WTC11 (cell line): ENCODE data around the gene SPTBN4. TPM values are rescaled to one million over a fixed set of nuclear protein-coding genes. Genes with fewer than 3 reads are reported as not detected.

Source experiments
- ATAC-seq: fragments of 200-7000 bp; cut with Tn5 transposase; 2 replicates; pipeline ENCODE4 v1.10.0; 2021; ENCODE audit warnings: mild to moderate bottlenecking, moderate library complexity
- CTCF ChIA-PET: fragments of 300-600 bp; sonication (Branson Sonifier 250); formaldehyde crosslinking; loops from one replicate; lab custom pipeline; 2021; ENCODE audit warnings: antibody characterized with exemption; lab: Charles Lee
- POLR2A ChIA-PET: fragments of 350-600 bp; sonication (Branson Sonifier 250); formaldehyde crosslinking; loops from one replicate; lab custom pipeline; 2021; ENCODE audit warnings: antibody characterized with exemption; lab: Charles Lee
- DNase-seq: peaks from one replicate; pipeline ENCODE4 v3.0.0; 2021; ENCODE audit warnings: low spot score
- H3K27ac Mint-ChIP-seq: 2 replicates; pipeline ENCODE4 v1.8.0; 2021; ENCODE audit warnings: mixed read lengths
- H3K27me3 Mint-ChIP-seq: 2 replicates; pipeline ENCODE4 v1.8.0; 2021; ENCODE audit warnings: low read depth, mild to moderate bottlenecking, moderate library complexity, mixed read lengths
- H3K36me3 Mint-ChIP-seq: 2 replicates; pipeline ENCODE4 v1.8.0; 2021; ENCODE audit warnings: mixed read lengths
- H3K4me1 Mint-ChIP-seq: 2 replicates; pipeline ENCODE4 v1.8.0; 2022; ENCODE audit warnings: mixed read lengths
- H3K4me3 Mint-ChIP-seq: 2 replicates; pipeline ENCODE4 v1.8.0; 2021; ENCODE audit warnings: mild to moderate bottlenecking, moderate library complexity, mixed read lengths
- H3K9me3 Mint-ChIP-seq: 2 replicates; pipeline ENCODE4 v1.8.0; 2021; ENCODE audit warnings: mixed read lengths
- ATF6 ChIP-seq: sonication (generic); formaldehyde crosslinking; IDR thresholded peaks from 2 replicates; pipeline ENCODE4 v1.8.1; 2023; ENCODE audit warnings: mild to moderate bottlenecking, missing genetic modification reagents
- CBFB ChIP-seq: sonication (generic); formaldehyde crosslinking; IDR thresholded peaks from 2 replicates; pipeline ENCODE4 v1.8.1; 2022; ENCODE audit warnings: mild to moderate bottlenecking, low read depth, missing genetic modification reagents
- E2F4 ChIP-seq: sonication (generic); formaldehyde crosslinking; IDR thresholded peaks from 2 replicates; pipeline ENCODE4 v1.8.1; 2022; ENCODE audit warnings: low read depth, mild to moderate bottlenecking, moderate library complexity, missing genetic modification reagents, borderline replicate concordance
- ESRRA ChIP-seq: sonication (generic); formaldehyde crosslinking; IDR thresholded peaks from 2 replicates; pipeline ENCODE4 v1.8.1; 2022; ENCODE audit warnings: mild to moderate bottlenecking, missing genetic modification reagents, borderline replicate concordance
- ETV6 ChIP-seq: sonication (generic); formaldehyde crosslinking; IDR thresholded peaks from 2 replicates; pipeline ENCODE4 v1.8.1; 2022; ENCODE audit warnings: mild to moderate bottlenecking, missing genetic modification reagents
- GABPB1 ChIP-seq: sonication (generic); formaldehyde crosslinking; IDR thresholded peaks from 2 replicates; pipeline ENCODE4 v1.8.1; 2023; ENCODE audit warnings: mild to moderate bottlenecking, missing genetic modification reagents
- NFATC4 ChIP-seq: fragments of 250-450 bp; sonication (Bioruptor Pico); IDR thresholded peaks from 2 replicates; pipeline ENCODE4 v1.9.0; 2021; ENCODE audit warnings: mild to moderate bottlenecking
- NR3C1 ChIP-seq: sonication (generic); formaldehyde crosslinking; conservative IDR thresholded peaks from 2 replicates; pipeline ENCODE4 v1.8.1; 2023; ENCODE audit warnings: low read depth, mild to moderate bottlenecking, missing genetic modification reagents
- PREB ChIP-seq: sonication (generic); formaldehyde crosslinking; IDR thresholded peaks from 2 replicates; pipeline ENCODE4 v1.8.1; 2022; ENCODE audit warnings: mild to moderate bottlenecking, missing genetic modification reagents, moderate library complexity, borderline replicate concordance
- SMAD3 ChIP-seq: sonication (generic); formaldehyde crosslinking; IDR thresholded peaks from 2 replicates; pipeline ENCODE4 v1.8.0; 2022; ENCODE audit warnings: missing genetic modification reagents, mild to moderate bottlenecking, borderline replicate concordance
- SMAD4 ChIP-seq: sonication (generic); formaldehyde crosslinking; IDR thresholded peaks from 2 replicates; pipeline ENCODE4 v1.8.0; 2022; ENCODE audit warnings: mild to moderate bottlenecking, missing genetic modification reagents
- SP1 ChIP-seq: sonication (generic); formaldehyde crosslinking; conservative IDR thresholded peaks from 2 replicates; pipeline ENCODE4 v1.8.1; 2022; ENCODE audit warnings: missing genetic modification reagents
- TP53 ChIP-seq: sonication (generic); formaldehyde crosslinking; IDR thresholded peaks from 2 replicates; pipeline ENCODE4 v1.8.1; 2023; ENCODE audit warnings: mild to moderate bottlenecking, missing genetic modification reagents
- USF1 ChIP-seq: sonication (generic); formaldehyde crosslinking; IDR thresholded peaks from 2 replicates; pipeline ENCODE4 v1.8.0; 2022; ENCODE audit warnings: mild to moderate bottlenecking, missing genetic modification reagents
- ZBTB21 ChIP-seq: sonication (generic); formaldehyde crosslinking; IDR thresholded peaks from 2 replicates; pipeline ENCODE4 v1.8.1; 2023; ENCODE audit warnings: mild to moderate bottlenecking, missing genetic modification reagents, borderline replicate concordance
- ZNF219 ChIP-seq: sonication (generic); formaldehyde crosslinking; IDR thresholded peaks from 2 replicates; pipeline ENCODE4 v1.8.0; 2023; ENCODE audit warnings: missing genetic modification reagents, mild to moderate bottlenecking, borderline replicate concordance
- ZNF232 ChIP-seq: sonication (generic); formaldehyde crosslinking; IDR thresholded peaks from 2 replicates; pipeline ENCODE4 v1.8.0; 2022; ENCODE audit warnings: mild to moderate bottlenecking, missing genetic modification reagents
- ZNF263 ChIP-seq: sonication (generic); formaldehyde crosslinking; IDR thresholded peaks from 2 replicates; pipeline ENCODE4 v1.8.1; 2022; ENCODE audit warnings: low read depth, mild to moderate bottlenecking, moderate library complexity, missing genetic modification reagents
- ZNF416 ChIP-seq: fragments of 250-450 bp; sonication (Bioruptor Pico); IDR thresholded peaks from 2 replicates; pipeline ENCODE4 v1.9.0; 2021; ENCODE audit warnings: mild to moderate bottlenecking, inconsistent platforms
- ZNF425 ChIP-seq: fragments of 250-450 bp; sonication (Bioruptor Pico); conservative IDR thresholded peaks from 2 replicates; pipeline ENCODE4 v1.9.0; 2021; ENCODE audit warnings: mild to moderate bottlenecking
- ZNF512 ChIP-seq: sonication (generic); formaldehyde crosslinking; IDR thresholded peaks from 2 replicates; pipeline ENCODE4 v1.8.1; 2022; ENCODE audit warnings: missing genetic modification reagents, borderline replicate concordance
- total RNA-seq: library from RNA; stranded (reverse); gene quantifications from 3 replicates; pipeline ENCODE4 v1.2.3, GENCODE V29; 2021

SPTBN4 gene
- total RNA-seq, 1 experiment from 2014 or later: 2.8 TPM

GRCh38 chr19:40610396-40611064 is 143.7 kb downstream of the SPTBN4 start:
- POLR2A ChIA-PET: interaction anchor here (1.0 to 1.3 kb wide), 2 partner anchors 25 to 36 kb away, joined by 3 to 5 read pairs; no protein-coding TSS in a partner anchor
- no peaks in the 10 kb centered on the region for H3K9me3 Mint-ChIP-seq
- H3K36me3 Mint-ChIP-seq: peaks cover 3% of the 10 kb centered on the region; the same call in 1 of the 2 replicates
- peak overlapping the region; percentile 73 for H3K4me3 Mint-ChIP-seq
- H3K4me1 Mint-ChIP-seq: peaks cover 44% of the 10 kb centered on the region
- DNase-seq (no peak), ATAC-seq (peak; percentile 0)
- TF ChIP-seq SMAD3 (no peak), ZNF219 (CRISPR knock-in tag) (no peak), NFATC4 (CRISPR knock-in tag) (no peak), ZNF512 (no peak), ATF6 (CRISPR knock-in tag) (no peak), ZNF263 (CRISPR knock-in tag) (no peak), SP1 (CRISPR knock-in tag) (no peak), CBFB (CRISPR knock-in tag) (no peak), GABPB1 (CRISPR knock-in tag) (no peak), USF1 (CRISPR knock-in tag) (no peak), E2F4 (CRISPR knock-in tag) (no peak), SMAD4 (CRISPR knock-in tag) (no peak)
- TF ChIP-seq, all 79 proteins: peak for 0
- CTCF ChIA-PET: interaction anchor here (0.9 to 2.5 kb wide), 13 partner anchors 9 to 168 kb away, joined by 3 to 33 read pairs (median 4); partner anchors contain the start of gene LTBP4
- H3K27me3 Mint-ChIP-seq: peaks cover 75% of the 10 kb centered on the region
- H3K27ac Mint-ChIP-seq: no peak overlapping the region

- peaks cover 7% of the 10 kb centered on the region; the same call in 1 of the 2 replicates for H3K36me3 Mint-ChIP-seq
- ChIA-PET CTCF (interaction anchor here (2.1 to 2.5 kb wide), 2 partner anchors 23 to 40 kb away, joined by 8 to 33 read pairs; no protein-coding TSS in a partner anchor), POLR2A (no interaction called here)
- no peak overlapping the region for H3K4me3 Mint-ChIP-seq
- no peak for ATAC-seq
- H3K4me1 Mint-ChIP-seq: peaks cover 40% of the 10 kb centered on the region
- H3K27ac Mint-ChIP-seq: no peak overlapping the region
- no peaks in the 10 kb centered on the region for H3K9me3 Mint-ChIP-seq
- DNase-seq: no peak
- TF ChIP-seq ETV6 (CRISPR knock-in tag): no peak
- peaks cover 74% of the 10 kb centered on the region for H3K27me3 Mint-ChIP-seq
Measured at GRCh38 chr19:40611096-40611495, 144.3 kb downstream of the SPTBN4 start.

- DNase-seq (no peak), ATAC-seq (no peak)
- H3K9me3 Mint-ChIP-seq: no peaks in the 10 kb centered on the region
- no peak overlapping the region for H3K27ac Mint-ChIP-seq
- H3K27me3 Mint-ChIP-seq: peaks cover 64% of the 10 kb centered on the region
- POLR2A ChIA-PET: no interaction called here
- H3K4me3 Mint-ChIP-seq: peak overlapping the region; percentile 90; the same call in 1 of the 2 replicates
- CTCF ChIA-PET: no interaction called here
- H3K4me1 Mint-ChIP-seq: peaks cover 36% of the 10 kb centered on the region
- peaks cover 12% of the 10 kb centered on the region; the same call in 1 of the 2 replicates for H3K36me3 Mint-ChIP-seq
- no peak for TF ChIP-seq ZNF232 (CRISPR knock-in tag)
- no peak for TF ChIP-seq PREB (CRISPR knock-in tag)
- no peak for TF ChIP-seq ZNF416 (CRISPR knock-in tag)
- TF ChIP-seq ZNF425 (CRISPR knock-in tag): no peak
- no peak for TF ChIP-seq SMAD3
- TF ChIP-seq TP53 (CRISPR knock-in tag): no peak
- no peak for TF ChIP-seq NR3C1 (CRISPR knock-in tag)
- no peak for TF ChIP-seq ESRRA (CRISPR knock-in tag)
- no peak for TF ChIP-seq SMAD4 (CRISPR knock-in tag)
- no peak for TF ChIP-seq ZBTB21 (CRISPR knock-in tag)
Measured at GRCh38 chr19:40611900-40612698, 145.3 kb downstream of the SPTBN4 start.
